B cell (primary cell): ENCODE data around the gene FLG2. TPM values are rescaled to one million over a fixed set of nuclear protein-coding genes. Genes with fewer than 3 reads are reported as not detected.
"Not testable (repeated sequence)": the region's sequence is repeated elsewhere in the genome, so short reads cannot be mapped to it uniquely, and the experiment has no call there.

Experiments
- ATAC-seq: fragments of 200-7000 bp; cut with Tn5 transposase; one replicate; pipeline ENCODE4 v1.10.0; 2021; ENCODE audit warnings: low read depth, mild to moderate bottlenecking, moderate number of reproducible peaks, moderate library complexity
- CTCF ChIA-PET: fragments of 350-600 bp; sonication (Branson Sonifier 250); formaldehyde crosslinking; loops from one replicate; lab custom pipeline; 2021; ENCODE audit warnings: antibody characterized with exemption, inconsistent platforms; lab: Charles Lee
- POLR2A ChIA-PET: fragments of 350-600 bp; sonication (Branson Sonifier 250); formaldehyde crosslinking; loops from one replicate; lab custom pipeline; 2021; ENCODE audit warnings: antibody characterized with exemption; lab: Charles Lee
- DNase-seq: peaks from one replicate; pipeline ENCODE4 v3.0.0; 2013
- H2AFZ ChIP-seq: 2 replicates; pipeline ENCODE4 v1.6.1; 2012; ENCODE audit warnings: mild to moderate bottlenecking, low read depth, low read length; ENCODE audit not compliant: insufficient read depth, poor library complexity, severe bottlenecking
- H3K27ac ChIP-seq, 2 donors: 1 replicate in 1 of 2; 2 replicates in 1 of 2; pipeline ENCODE4 v1.5.1; 2012 to 2013; ENCODE audit warnings: low read length in 2 of 2, mild to moderate bottlenecking in 2 of 2, moderate library complexity in 1 of 2
- H3K27me3 ChIP-seq, 4 experiments: fragments of 200-600 bp in 1 of 4; sonication (generic) in 1 of 4; replicated peaks in 1 of 4; 1 replicate in 2 of 4; 2 replicates in 2 of 4; pipeline versions ENCODE4 v1.6.1 to v1.7.0; 2013 to 2016; ENCODE audit warnings: low read length in 3 of 4, mild to moderate bottlenecking in 2 of 4, mixed read lengths in 1 of 4, moderate library complexity in 1 of 4; ENCODE audit not compliant: insufficient read depth in 4 of 4, control insufficient read depth in 3 of 4; ENCODE audit errors: control extremely low read depth in 1 of 4
- H3K36me3 ChIP-seq, 2 experiments: replicated peaks in 1 of 2; 1 replicate in 1 of 2; 2 replicates in 1 of 2; pipeline versions ENCODE4 v1.6.1 to v1.7.1; 2013; ENCODE audit warnings: low read length in 1 of 2; ENCODE audit not compliant: insufficient read depth in 2 of 2, control insufficient read depth in 1 of 2; ENCODE audit errors: control extremely low read depth in 1 of 2, extremely low read depth in 1 of 2
- H3K4me1 ChIP-seq, 2 donors: fragments of 200-600 bp in 1 of 2; sonication (generic) in 1 of 2; 1 replicate in 1 of 2; 2 replicates in 1 of 2; pipeline versions ENCODE4 v1.5.1 to v1.6.1; 2013 to 2017; ENCODE audit warnings: low read length in 2 of 2; ENCODE audit not compliant: control insufficient read depth in 2 of 2, insufficient read depth in 2 of 2
- H3K4me2 ChIP-seq: replicated peaks from 2 replicates; pipeline ENCODE3; 2012; ENCODE audit warnings: mild to moderate bottlenecking, low read depth, low read length; ENCODE audit not compliant: poor library complexity, severe bottlenecking
- H3K4me3 ChIP-seq, 5 experiments: fragments of 200-600 bp in 1 of 5; sonication (generic) in 1 of 5; 1 replicate in 3 of 5; 2 replicates in 2 of 5; pipeline versions ENCODE4 v1.5.1 to v1.7.0; 2011 to 2016; ENCODE audit warnings: low read length in 4 of 5, mild to moderate bottlenecking in 4 of 5, low read depth in 2 of 5, control low read depth in 1 of 5, moderate library complexity in 1 of 5; ENCODE audit not compliant: insufficient read depth in 1 of 5; ENCODE audit errors: control extremely low read depth in 1 of 5, extremely low read depth in 1 of 5
- H3K79me2 ChIP-seq: fragments of 200-600 bp; sonication (generic); one replicate; pipeline ENCODE4 v1.6.0; 2016; ENCODE audit warnings: low read length; ENCODE audit not compliant: control insufficient read depth, insufficient read depth
- H3K9ac ChIP-seq: fragments of 200-600 bp; sonication (generic); 2 replicates; pipeline ENCODE4 v1.6.1; 2017; ENCODE audit warnings: mild to moderate bottlenecking, low read length, moderate library complexity
- H3K9me3 ChIP-seq, 3 donors: one replicate each; pipeline versions ENCODE4 v1.6.1 to v1.7.1; 2013; ENCODE audit warnings: low read length in 2 of 3; ENCODE audit not compliant: control insufficient read depth in 2 of 3, insufficient read depth in 1 of 3; ENCODE audit errors: control extremely low read depth in 1 of 3
- H4K20me1 ChIP-seq: 2 replicates; pipeline ENCODE4 v1.6.0; 2012; ENCODE audit warnings: mild to moderate bottlenecking, low read length; ENCODE audit not compliant: insufficient read depth, control insufficient read depth, poor library complexity, severe bottlenecking
- H3K27ac Mint-ChIP-seq: one replicate; pipeline ENCODE4 v1.8.0; 2021; ENCODE audit warnings: mixed read lengths
- H3K27me3 Mint-ChIP-seq: one replicate; pipeline ENCODE4 v1.8.0; 2021; ENCODE audit warnings: mixed read lengths
- H3K4me1 Mint-ChIP-seq: one replicate; pipeline ENCODE4 v1.8.0; 2021; ENCODE audit warnings: mixed read lengths
- H3K4me3 Mint-ChIP-seq: one replicate; pipeline ENCODE4 v1.8.0; 2021; ENCODE audit warnings: mixed read lengths
- H3K9me3 Mint-ChIP-seq: one replicate; pipeline ENCODE4 v1.8.0; 2022; ENCODE audit warnings: mixed read lengths; ENCODE audit not compliant: insufficient read depth
- CTCF ChIP-seq: fragments of 200-600 bp; IDR thresholded peaks from one replicate; pipeline ENCODE4 v1.8.0; 2022; ENCODE audit warnings: antibody characterized with exemption, mild to moderate bottlenecking
- EZH2 ChIP-seq: IDR thresholded peaks from 2 replicates; pipeline ENCODE4 v1.6.1; 2012; ENCODE audit warnings: borderline replicate concordance, low read depth, mild to moderate bottlenecking, moderate library complexity, low read length; ENCODE audit not compliant: insufficient read depth, poor library complexity, severe bottlenecking
- WGBS: methylation state at CpG from one replicate; pipeline ENCODE4 v1.1.5; 2013; ENCODE audit warnings: missing lambda C conversion rate; ENCODE audit not compliant: insufficient coverage; 5-methylcytosine and 5-hydroxymethylcytosine counted together
- intact Hi-C: fragments of 100-400 bp; cut with micrococcal nuclease; formaldehyde crosslinking; loops from one replicate; pipeline ENCODE4 v1.10.0; 2022
- polyA plus RNA-seq: library from polyadenylated mRNA; depleted of rRNA; stranded (reverse); fragments of >200 nt; gene quantifications from 2 replicates; pipeline ENCODE4 v1.2.3, GENCODE V29; 2012
- total RNA-seq, 2 donors: library from RNA; stranded (reverse); fragments of 120-200 nt in 1 of 2; gene quantifications; 1 replicate in 1 of 2; 2 replicates in 1 of 2; pipeline versions ENCODE4 v1.2.3 to v1.2.4, GENCODE V29; 2013 to 2022

The FLG2 gene
- total and polyA plus RNA-seq, 2 donors (not counting 1 experiment from before 2014, with no cell fraction given) = not detected

- Histone ChIP-seq H2AFZ (no peak overlapping the region), H3K4me3 (no peak overlapping the region), H3K4me1 (no peaks in the 10 kb centered on the region), H3K9me3 (peaks cover 0 to 29% (median 0%) of the 10 kb centered on the region in 3 donors), H4K20me1 (no peaks in the 10 kb centered on the region), H3K9ac (no peak overlapping the region), H3K27ac (no peak overlapping the region), H3K79me2 (no peaks in the 10 kb centered on the region), H3K27me3 (no peaks in the 10 kb centered on the region), H3K4me2 (no peak overlapping the region), H3K36me3 (no peaks in the 10 kb centered on the region)
- no peaks in the 10 kb centered on the region for H3K9me3 Mint-ChIP-seq
- DNase-seq (no peak), ATAC-seq (no peak)
- ChIA-PET POLR2A (no interaction called here), CTCF (no interaction called here)
- no peaks in the 10 kb centered on the region for H3K27me3 Mint-ChIP-seq
- intact Hi-C loops = no loop called here
- WGBS = 95% methylated on average over 9 of the region's 9 CpGs
- no peak overlapping the region for H3K27ac Mint-ChIP-seq
- no peak for TF ChIP-seq CTCF
- TF ChIP-seq EZH2 = no peak
- no peak overlapping the region for H3K4me3 Mint-ChIP-seq
- H3K4me1 Mint-ChIP-seq = no peaks in the 10 kb centered on the region
Measured at GRCh38 chr1:152309955-152310354, 49.9 kb downstream of the FLG2 start.

GRCh38 chr1:152309320-152309901 is 50.4 kb downstream of the FLG2 start:
- ATAC-seq, H3K9ac ChIP-seq, H3K27me3 Mint-ChIP-seq, H3K4me2 ChIP-seq, POLR2A ChIA-PET, intact Hi-C loops, H3K9me3 Mint-ChIP-seq, H3K4me1 Mint-ChIP-seq, H4K20me1 ChIP-seq, DNase-seq, CTCF ChIA-PET, H2AFZ ChIP-seq, H3K36me3 ChIP-seq, H3K27me3 ChIP-seq, H3K4me3 Mint-ChIP-seq, H3K27ac Mint-ChIP-seq, H3K79me2 ChIP-seq, H3K4me3 ChIP-seq, H3K4me1 ChIP-seq, H3K27ac ChIP-seq: not testable (repeated sequence)
- peaks cover 0 to 31% (median 0%) of the 10 kb centered on the region in 3 donors for H3K9me3 ChIP-seq
- 91% methylated on average over 17 of the region's 17 CpGs for WGBS

- POLR2A ChIA-PET, CTCF ChIA-PET: not testable (repeated sequence)
Measured at GRCh38 chr1:152308758-152309157, 51.0 kb downstream of the FLG2 start.

More at GRCh38 chr1:152308758-152309157, 51.0 kb downstream of the FLG2 start:
- DNase-seq, H3K4me2 ChIP-seq, intact Hi-C loops, H3K27ac ChIP-seq, H3K27ac Mint-ChIP-seq, H2AFZ ChIP-seq, H3K4me1 Mint-ChIP-seq, H3K79me2 ChIP-seq, H3K9ac ChIP-seq, H3K4me1 ChIP-seq, H3K9me3 Mint-ChIP-seq, H3K4me3 ChIP-seq, H4K20me1 ChIP-seq, H3K4me3 Mint-ChIP-seq, H3K27me3 Mint-ChIP-seq, H3K36me3 ChIP-seq, ATAC-seq, H3K27me3 ChIP-seq: not testable (repeated sequence)
- H3K9me3 ChIP-seq = peaks cover 0 to 31% (median 0%) of the 10 kb centered on the region in 3 donors
- 98% methylated on average over 7 of the region's 7 CpGs for WGBS
